ENCODE data around the gene PREX1. TPM values are rescaled to one million over a fixed set of nuclear protein-coding genes. Genes with fewer than 3 reads are reported as not detected.

Gene PREX1
- polyA plus RNA-seq, 1 donor: 18.2 TPM

DNA sequence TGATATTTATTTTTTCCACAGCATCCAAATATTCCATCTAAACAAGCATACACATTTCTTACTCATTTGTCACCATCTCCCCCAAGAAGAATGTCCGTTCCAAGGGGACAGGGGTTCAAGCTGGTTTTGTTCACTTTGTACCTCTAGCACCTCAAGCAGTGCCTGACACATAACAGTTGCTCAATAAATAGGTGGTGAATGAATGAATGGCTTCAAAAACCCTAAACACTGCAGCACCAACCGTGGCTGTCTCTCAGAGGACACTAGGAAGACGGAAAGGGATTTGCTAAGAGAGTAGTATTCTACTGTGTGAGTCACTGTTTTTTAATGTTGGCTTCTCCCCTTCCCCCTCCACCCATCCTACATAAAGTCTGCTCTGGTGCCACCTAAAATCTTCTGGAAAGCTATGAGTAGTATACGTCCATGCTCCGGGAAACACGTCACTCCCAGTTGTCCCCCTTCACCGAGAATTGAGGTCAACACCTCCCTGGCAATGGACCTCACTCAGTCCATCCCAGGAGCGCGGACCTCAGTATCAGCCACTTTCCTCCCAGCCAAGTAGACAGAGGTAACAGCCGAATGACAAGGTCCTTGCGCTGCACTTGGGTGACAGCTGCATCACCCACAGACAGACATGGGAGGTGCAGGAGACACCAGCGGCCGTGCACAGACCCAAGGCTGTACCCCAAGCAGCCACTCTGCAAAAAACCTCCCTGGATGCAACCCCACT lies 107.4 kb downstream of the PREX1 start:
- no peak for DNase-seq (ENCODE audit: low read depth)

DNA sequence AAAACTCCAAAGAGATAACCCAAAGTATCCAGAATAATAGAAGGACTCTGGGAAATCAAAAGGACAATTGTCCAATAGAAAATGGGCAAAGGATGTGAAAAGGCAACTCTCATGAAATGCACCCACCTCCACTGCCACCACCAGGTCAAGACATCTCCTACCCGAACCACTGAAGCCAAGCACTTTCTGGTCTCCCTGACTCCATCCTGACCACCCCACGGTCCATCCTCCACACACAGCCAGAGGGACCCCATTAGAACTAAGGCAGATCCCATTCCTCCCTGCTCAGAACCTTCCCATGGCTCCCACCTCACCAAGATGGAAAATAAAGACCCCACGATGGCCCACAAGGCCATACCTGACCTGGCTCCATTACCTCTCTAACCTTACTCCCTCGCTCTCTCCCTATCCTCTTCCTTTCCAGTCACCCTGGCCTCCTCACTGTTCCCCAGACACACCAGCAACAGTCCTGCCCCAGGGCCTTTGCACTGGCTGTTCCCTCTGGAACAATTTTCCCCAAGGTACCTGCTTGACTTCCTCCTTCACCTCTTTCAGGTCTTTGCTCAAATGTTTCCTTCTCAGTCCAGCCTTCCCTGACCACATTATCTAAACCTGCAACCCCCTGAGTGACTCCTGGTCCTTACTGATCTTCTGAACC lies 108.1 kb downstream of the PREX1 start:
- DNase-seq (ENCODE audit: low read depth): no peak

DNA sequence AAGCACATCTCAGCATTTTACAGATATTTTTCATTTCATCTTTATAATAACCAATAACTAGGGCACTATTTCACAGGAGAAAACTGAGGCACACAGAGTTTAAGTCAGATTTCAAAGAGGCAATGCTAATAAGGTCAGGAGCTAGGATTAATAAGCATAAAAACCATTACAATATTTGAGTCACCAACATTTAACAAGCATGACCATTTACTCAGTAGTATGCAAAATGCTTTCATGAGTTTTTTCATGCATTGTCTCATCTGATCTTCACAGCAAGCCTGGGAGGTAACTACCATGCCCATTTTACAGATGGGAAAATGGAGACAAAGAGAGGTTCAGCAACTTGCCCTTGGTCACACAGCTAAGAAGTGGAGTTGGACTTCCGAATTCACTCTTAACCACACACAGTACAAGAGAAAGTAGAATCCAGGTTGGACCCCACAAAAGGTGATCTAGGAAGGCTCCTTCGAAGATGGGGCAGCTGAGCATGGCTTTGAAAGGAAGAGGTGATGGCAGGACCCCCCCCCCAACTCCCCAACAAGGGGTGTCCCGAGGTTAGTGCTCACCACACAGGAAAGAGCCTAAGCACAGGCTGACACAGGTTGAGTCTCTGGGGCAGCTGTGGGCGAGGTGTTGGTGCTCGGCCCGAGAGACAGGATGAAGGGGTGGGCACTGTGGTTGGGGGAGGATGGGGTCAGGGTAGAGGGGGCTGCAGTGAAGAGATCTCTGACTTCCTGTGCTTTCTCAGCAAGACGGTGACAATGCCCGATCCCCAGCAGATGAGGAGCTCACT lies 108.8 kb downstream of the PREX1 start:
- DNase-seq (ENCODE audit: low read depth): no peak

DNA sequence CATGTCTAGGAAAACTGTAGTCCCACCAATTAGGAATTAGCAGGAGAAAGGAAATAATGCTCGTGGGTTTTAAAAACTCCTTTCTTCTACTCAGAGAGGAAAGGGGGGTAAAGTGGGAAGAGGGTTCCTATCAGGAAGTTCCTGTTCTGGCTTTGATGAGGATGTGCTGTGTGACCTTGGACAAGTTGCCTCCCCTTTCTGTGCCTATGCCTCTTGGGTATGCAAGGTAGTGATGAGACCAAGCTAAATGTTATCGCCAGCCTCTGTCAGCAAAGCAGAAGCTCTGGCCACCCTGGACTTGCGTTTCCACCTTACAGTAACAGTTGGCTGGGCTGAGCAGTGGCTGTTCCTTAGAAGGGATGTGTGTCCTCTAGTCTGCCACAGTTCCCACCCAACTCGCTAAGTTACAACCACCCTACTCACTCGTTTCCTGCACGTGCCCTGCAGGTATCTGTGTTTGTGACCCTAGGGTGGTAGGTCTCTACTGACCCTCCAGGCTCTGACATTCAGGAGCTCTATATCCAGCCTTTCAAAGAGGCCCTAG lies 110.0 kb downstream of the PREX1 start:
- no peak for DNase-seq (ENCODE audit: low read depth)

DNA sequence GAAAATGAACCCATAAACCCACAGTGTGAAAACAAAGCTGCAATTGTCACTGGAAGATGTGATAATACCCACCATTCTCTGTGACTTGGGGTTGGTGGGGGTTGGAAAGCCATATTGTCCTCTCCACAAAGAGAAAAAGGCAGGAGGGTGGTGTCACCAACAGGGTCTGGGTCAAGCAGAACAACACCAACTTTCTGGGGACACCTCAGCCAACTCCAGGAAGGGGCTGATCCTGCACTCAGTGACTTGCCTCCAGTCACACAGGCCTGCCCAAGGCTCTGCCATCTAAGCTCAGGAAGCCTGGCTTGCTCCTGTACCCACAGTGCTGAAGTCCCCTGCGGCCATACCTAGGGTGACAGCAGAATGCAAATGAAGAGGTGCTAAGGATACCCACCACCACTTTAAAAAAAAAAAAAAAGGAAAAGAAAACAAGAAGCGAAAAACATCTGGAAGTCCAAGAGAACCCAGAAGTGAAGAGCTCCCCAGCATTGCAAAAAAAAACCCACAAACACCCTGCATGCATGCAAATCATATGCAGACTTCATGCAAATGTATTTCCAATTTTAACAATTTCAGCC lies 110.6 kb downstream of the PREX1 start:
- DNase-seq (ENCODE audit: low read depth): no peak

DNA sequence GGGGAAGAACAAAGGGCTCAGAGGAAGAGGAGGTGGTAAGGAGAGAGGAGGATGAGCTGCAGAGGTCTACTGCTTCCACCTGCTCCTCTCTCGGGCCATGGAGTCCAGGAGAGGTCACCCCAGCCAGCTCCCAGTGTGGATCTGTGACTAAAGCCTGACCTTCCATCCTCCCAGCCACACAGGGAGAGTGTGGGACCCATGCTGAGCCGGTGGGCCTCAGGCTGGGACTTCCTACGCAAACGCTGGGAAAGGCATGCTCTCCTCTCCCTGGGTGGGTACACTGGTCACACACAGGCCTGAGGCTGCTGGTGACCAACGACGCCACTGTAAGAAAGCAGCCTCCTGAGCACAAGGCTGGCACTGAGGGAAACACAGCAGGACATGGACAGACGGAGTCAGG lies 111.3 kb downstream of the PREX1 start:
- no peak for DNase-seq (ENCODE audit: low read depth)

DNA sequence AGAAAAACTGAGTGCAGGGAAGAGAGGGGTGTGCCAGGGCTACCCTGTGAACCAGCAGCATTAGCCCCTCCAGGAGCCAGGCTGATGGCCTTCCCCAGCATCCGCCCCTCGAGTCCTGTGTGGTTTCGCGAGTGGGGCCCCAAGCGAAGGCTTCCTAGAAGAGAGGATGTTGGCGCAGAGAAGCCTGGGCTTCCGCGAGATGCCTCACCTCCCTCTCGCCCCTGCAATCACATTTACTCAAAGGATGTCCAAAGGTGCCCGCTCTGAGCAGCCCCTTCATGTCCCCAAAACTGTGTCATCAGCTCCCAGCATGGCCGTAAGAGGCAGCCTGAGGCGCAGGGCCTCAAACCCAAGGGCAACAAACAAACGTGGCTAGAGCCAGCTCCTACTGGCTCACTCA lies 111.7 kb downstream of the PREX1 start:
- no peak for DNase-seq (ENCODE audit: low read depth)

DNA sequence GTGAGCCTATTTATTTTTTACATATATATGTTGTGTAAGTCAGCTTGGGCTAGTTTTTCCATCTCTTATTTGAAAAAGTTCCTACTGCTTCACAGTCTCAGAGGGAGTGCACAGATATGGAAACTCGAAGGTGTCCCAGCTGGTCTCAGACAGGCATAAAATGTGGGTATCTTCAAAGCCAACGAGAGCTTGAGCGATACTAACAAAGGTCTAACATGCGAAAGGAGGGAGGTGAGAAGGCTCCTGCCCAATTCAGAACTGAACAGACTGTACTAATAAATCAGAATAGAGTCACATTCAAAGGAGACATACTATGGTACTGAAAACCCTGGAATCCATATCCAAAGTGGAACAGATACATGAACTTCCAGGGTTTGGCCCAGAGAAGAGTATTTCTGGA lies 113.0 kb downstream of the PREX1 start:
- DNase-seq (ENCODE audit: low read depth): no peak

DNA sequence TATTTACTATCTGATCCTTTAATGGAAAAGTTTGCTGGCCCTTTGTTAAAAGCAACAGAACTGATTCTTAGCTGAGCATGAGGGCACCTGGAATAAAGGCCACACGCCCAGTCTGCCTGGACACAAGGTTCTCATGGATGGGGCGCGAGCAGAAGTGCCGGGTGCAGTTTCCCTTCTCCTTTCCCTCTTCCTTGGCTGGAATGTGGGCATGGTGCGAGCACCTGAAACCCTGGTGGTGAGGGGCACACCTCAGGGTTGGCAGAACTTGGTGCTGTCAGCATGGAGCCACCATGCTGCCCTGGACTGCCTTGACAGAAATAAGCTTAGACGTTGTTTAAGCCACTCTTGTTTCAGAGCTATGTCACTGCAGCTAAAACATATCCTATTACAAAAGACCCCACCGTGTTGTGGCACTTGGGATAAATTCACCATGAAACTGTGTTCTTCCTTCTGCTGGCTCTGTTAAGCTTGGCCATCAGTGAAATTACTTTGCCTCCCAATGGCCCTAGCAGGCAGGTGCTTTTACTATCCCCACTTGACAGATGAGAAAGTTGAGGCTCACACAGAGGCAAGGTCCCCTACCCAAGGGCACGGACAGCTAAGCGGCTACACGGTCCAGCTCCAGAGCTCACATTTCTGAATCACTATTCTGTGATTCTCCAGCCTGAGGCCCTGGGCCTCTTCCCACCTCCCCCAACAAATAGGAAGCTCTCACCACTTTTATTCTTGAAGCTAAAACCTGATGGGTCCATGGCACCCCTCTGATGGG lies 115.9 kb downstream of the PREX1 start:
- DNase-seq (ENCODE audit: low read depth): no peak

DNA sequence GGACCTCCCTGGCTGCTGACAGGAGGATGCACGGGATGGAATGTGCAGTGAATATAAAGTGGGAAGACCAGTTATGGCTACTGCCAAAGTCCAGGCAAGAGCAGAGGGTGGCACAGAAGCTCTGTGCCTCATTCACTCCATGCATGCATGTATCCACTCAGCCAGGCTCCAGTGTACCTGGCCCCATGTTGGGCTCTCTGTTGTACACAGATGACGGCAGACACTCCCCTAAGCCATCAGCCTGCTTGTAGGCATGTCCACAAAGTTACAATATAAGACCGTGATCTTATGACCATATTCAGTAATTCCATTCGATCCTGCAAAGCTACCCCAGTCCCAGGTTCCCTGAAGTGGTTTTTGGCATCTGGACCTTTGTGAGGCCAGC lies 116.8 kb downstream of the PREX1 start:
- DNase-seq (ENCODE audit: low read depth): no peak

DNA sequence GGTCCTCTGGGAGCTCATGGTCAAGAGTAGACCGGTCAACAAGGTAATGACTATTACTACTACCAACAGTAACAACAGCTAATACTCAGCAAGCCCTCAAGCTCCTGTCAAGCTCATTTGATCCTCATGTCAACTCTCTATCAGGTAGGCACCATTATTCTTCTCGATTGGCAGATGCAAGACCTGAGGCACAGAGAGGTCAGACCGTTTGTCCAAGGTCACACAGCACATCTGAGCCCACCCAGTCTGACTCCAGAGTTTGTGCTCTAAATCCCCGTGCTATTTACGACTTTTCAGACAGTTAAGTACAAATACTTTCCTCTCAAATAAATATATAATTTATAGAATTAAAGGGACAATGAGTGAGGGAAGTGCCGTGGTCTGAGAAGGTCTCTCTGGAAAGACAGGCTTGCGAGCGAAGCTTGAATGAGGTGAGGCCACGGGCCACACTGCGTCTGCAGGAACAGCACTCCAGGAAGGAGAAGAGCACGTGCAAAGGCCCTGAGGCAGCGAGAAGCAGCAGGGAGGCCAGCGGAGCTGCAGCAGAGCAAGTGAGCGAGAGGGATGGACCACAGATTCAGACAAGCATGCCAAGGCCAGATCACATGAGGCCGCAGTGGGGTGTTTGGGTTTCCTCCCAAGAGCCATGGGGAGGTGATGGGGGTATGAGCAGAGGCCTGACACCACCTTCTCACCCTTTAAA lies 117.3 kb downstream of the PREX1 start:
- DNase-seq (ENCODE audit: low read depth): no peak

DNA sequence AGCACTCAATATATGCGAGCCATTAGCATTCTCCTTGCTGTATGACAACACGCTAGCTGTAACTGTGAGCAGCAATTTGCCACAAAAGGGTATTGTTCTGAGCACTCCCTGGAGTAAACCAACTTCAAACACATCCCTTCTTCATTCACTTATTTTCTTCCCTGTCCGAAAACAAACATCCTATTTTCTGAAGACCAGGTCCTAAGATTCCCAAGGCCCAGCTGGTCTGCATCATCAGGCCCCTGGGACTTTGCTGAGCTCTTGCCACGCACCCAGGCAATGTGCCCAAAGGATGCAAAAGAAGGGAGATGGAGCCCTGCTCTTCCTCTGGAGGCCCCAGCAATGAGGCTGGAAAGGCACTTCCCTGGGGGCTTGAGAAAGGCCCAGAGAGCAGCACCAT lies 118.1 kb downstream of the PREX1 start:
- DNase-seq (ENCODE audit: low read depth): no peak

DNA sequence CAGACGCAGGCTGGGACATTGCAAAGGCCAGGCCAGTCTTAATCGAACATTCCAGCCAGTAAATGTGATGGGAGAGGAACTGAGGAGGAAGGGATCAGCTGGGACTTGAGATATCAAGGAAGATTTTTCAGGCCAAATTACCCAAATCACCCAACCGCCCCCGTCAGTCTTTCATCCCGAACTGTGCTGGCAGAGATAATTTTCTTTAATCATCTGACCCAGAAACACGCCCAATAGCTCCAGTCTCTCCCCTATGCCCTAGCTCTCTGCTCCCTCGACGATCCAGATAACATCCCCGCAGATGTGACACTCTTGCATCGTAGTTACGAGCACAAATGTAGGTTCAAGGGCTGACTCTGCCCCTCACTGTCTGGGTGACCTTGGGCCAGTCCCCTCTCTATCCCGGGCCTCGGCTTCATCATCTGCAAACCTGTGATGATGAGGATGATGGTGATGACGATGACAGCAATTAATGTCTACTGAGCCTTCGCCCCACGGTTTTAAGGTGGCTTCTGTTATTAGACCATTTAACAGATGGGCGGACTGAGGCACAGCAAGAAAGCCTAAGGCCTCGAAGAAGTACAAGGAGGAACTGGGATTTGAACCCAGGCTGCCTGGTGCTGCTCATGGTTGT lies 118.6 kb downstream of the PREX1 start:
- no peak for DNase-seq (ENCODE audit: low read depth)

DNA sequence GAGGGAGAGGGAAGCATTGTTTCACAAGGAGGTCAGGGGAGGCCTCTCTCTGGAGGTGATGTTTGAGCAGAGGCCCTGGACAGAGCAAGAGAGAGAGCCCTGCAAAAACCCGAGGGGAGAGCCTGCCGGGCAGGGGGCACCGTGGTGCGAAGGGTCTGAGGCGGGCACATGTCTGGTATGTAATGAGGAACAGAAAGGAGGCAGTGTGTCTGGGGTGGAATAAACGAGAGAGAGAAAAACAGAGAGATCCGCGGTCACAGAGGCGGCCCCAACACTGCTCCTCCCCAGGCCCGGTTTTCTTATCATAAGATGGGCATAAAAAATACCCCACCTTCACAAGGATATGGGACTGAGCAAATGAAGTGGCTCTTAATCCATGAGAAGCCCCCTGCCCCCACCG lies 119.2 kb downstream of the PREX1 start:
- no peak for DNase-seq (ENCODE audit: low read depth)

DNA sequence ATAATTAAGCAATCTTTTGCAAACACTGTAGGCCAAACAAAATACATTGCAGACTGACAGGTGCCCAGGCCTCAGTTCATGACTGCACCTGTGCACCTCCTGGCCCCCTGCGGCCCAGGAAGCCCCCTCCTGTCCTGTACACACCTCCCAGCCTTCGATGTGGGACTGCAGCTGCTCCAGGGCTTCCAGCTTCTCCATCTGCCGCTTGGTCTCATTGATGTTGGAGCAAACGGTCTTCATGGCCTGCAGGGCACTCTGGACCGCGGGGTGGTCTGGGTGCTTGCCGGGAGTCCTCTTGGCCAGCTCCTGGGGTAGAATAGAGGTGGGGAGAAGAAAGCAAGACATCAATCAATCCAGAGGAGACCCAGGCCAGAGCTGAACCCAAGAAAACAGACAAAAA lies 119.7 kb downstream of the PREX1 start:
- no peak for DNase-seq (ENCODE audit: low read depth)

DNA sequence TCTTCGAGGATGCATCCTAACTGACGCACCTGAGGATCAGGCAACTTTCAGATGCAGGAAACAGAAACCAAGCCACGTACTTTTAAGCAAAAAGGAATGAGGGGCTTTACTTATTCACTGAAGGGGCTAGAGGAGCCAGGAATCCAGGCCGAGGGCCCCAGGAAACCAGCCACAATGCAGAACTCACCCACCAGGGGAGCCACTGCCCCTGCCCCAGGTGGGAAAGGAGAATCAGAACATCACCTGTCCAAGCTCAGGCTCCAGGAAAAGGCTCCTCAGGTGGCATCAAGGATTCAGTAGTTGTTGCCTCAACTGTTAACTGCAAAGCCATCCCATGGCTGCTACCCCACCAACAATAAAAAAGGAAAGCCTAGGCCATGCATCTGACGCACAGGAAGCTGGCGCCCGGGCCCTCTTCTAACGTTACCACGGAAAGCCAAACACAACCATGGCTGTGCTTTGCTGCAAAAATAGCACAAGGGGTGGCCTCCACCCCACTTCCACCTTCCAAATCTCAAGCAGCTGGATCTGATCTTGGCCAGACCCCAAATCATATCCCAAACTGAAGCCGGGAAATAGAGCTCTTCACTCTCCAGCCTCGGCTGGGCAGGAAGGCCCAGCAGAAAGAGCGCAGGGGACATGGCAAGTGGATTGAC lies 121.0 kb downstream of the PREX1 start:
- no peak for DNase-seq (ENCODE audit: low read depth)

DNA sequence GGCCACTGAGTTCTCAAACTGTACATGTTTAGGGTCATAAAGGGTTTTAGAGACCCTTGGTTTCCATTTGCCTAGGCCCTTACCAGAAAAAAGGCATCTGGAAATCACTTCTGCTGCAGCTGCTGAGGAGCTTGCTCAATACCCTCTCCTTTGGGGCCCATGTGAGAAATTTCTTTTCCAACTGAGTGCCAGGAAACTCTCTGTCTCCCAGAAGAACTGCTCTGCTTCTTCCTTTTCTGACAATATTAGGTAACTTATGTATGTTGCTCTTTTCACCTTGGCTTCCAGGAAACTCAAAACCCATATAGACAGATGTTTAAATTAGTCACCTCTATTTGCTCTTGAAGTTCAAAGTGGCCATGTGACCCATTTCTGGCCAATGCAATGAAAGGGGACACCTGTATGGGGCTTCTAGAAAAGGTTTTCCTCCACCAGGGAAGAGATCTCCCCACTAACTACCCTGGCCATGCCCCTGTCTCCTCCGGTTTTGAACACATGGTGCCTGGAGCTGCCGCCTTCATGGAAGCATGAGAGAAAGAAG lies 121.6 kb downstream of the PREX1 start:
- DNase-seq (ENCODE audit: low read depth): no peak

DNA sequence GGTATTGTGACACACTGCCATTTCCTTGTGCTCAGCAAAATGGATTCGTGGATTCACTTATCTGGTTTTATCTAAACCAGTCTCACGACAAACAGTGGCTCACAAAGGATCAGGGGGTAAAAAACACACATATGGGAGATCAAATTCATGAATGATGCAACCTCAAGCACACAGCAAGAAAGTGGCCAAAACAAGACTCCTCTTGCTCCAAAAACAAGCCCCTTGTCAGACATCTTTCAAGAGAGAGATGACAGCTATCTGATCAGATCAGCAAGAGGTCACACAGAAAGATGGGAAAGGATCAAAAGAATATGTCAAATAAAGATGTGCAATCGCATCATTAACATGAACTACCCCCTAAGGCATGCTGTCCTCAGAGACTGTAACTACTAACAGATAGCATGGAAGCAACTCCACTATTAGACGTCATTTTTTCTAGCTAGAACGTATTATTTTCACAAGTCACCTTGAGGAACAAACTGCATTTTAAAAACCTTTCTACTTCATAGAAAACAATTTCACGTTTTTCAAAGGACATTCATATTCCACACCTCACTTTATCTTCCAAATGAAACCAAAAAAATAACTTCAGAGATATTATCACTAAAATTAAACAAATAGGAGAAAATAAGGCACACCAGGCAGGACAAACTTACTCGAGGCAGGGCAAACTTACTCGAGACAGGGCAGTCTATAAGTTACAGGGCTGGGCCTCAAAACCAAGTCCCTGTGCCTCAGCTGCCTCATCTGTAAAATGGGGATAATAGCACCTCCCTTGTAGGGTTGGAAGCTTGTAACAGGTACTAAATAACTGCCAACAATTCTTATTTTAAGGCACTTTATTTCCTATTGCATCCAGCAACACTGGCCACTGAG lies 122.3 kb downstream of the PREX1 start:
- DNase-seq (ENCODE audit: low read depth): no peak

DNA sequence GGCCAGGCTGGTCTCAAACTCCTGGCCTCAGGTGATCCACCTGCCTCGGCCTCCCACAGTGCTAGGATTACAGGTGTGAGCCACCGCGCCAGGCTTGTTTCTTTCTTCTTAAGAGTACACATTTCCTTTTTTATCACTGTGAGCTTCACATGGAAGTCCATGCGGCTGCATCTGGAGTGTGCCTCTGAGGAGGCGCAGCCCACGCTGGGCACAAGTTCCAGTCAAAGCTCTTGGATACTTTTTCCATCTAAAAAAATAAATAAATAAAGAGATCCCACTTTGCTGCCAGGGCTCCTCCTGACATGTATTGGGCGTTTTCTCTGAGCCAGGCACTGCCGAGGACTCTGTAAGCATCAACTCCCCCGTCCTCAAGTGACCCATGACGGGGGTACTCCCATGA lies 123.0 kb downstream of the PREX1 start:
- DNase-seq (ENCODE audit: low read depth): no peak
